GM12878 (cell line): ENCODE data around the gene TOMM20. TPM values are rescaled to one million over a fixed set of nuclear protein-coding genes. Genes with fewer than 3 reads are reported as not detected.

Source experiments
- ATAC-seq: fragments of 200-7000 bp; cut with Tn5 transposase; 3 replicates; pipeline ENCODE4 v1.9.1; 2020; ENCODE audit warnings: mild to moderate bottlenecking, moderate library complexity
- BruUV-seq: library from RNA; stranded (reverse); fragments of 400-500 nt; replicated peaks from 2 replicates; lab custom pipeline; 2021; lab: Mats Ljungman, UMichigan
- CTCF ChIA-PET: fragments of 300-600 bp; sonication (Branson Sonifier 250); formaldehyde crosslinking; extraction: SDS; loops from one replicate; lab custom pipeline; 2021; ENCODE audit warnings: inconsistent platforms; lab: Yijun Ruan, JAX
- POLR2A ChIA-PET: fragments of 350-600 bp; formaldehyde crosslinking; extraction: SDS; loops from one replicate; lab custom pipeline; 2021; ENCODE audit warnings: inconsistent platforms; lab: Charles Lee
- RAD21 ChIA-PET: fragments of 300-600 bp; sonication (Branson Sonifier 250); formaldehyde crosslinking; loops from one replicate; lab custom pipeline; 2023; ENCODE audit warnings: antibody characterized with exemption; ENCODE audit not compliant: unreplicated experiment; lab: Charles Lee
- SMC1A ChIA-PET: fragments of 300-600 bp; sonication (Branson Sonifier 250); formaldehyde crosslinking; loops from one replicate; lab custom pipeline; 2023; ENCODE audit not compliant: unreplicated experiment, uncharacterized antibody; lab: Charles Lee
- DNase-seq: peaks from one replicate; pipeline ENCODE4 v3.0.0-alpha.2; 2011; ENCODE audit warnings: low read depth, low spot score
- FAIRE-seq: peaks from 3 replicates; lab custom pipeline; 2011; peaks lifted over from hg19 to GRCh38; lab: Jason Lieb, UNC
- H2AFZ ChIP-seq: 2 replicates; pipeline ENCODE4 v1.6.0; 2011; ENCODE audit warnings: low read depth, low read length, control low read depth; ENCODE audit not compliant: control insufficient read depth
- H3K27ac ChIP-seq: 2 replicates; pipeline ENCODE4 v1.5.1; 2011; ENCODE audit warnings: control low read depth; ENCODE audit not compliant: control insufficient read depth, insufficient read depth
- H3K27me3 ChIP-seq, 2 experiments: replicated peaks in 1 of 2; 2 replicates each; pipeline versions ENCODE4 v1.6.0 to v1.6.1; 2011; ENCODE audit warnings: low read length in 1 of 2; ENCODE audit not compliant: control insufficient read depth in 2 of 2, insufficient read depth in 2 of 2
- H3K36me3 ChIP-seq, 2 experiments: 2 replicates each; pipeline ENCODE4 v1.5.1; 2011; ENCODE audit warnings: low read length in 1 of 2; ENCODE audit not compliant: control insufficient read depth in 2 of 2, insufficient read depth in 2 of 2
- H3K4me1 ChIP-seq: 2 replicates; pipeline ENCODE4 v1.6.1; 2011; ENCODE audit warnings: mild to moderate bottlenecking, low read length, moderate library complexity, mixed read lengths; ENCODE audit not compliant: control insufficient read depth, insufficient read depth
- H3K4me2 ChIP-seq: 2 replicates; pipeline ENCODE4 v1.6.0; 2011; ENCODE audit warnings: control low read depth; ENCODE audit not compliant: control insufficient read depth, insufficient read depth
- H3K4me3 ChIP-seq: fragments of 200-600 bp; sonication (generic); 2 replicates; pipeline ENCODE4 v1.5.1; 2016
- H3K79me2 ChIP-seq: 2 replicates; pipeline ENCODE4 v1.6.0; 2011; ENCODE audit warnings: low read length; ENCODE audit not compliant: control insufficient read depth, insufficient read depth
- H3K9ac ChIP-seq: 2 replicates; pipeline ENCODE4 v1.8.0; 2011; ENCODE audit warnings: low read length, control low read depth, mixed read lengths; ENCODE audit not compliant: control insufficient read depth, insufficient read depth
- H3K9me3 ChIP-seq: replicated peaks from 3 replicates; pipeline ENCODE4 v1.5.1; 2011; ENCODE audit warnings: mild to moderate bottlenecking, low read length; ENCODE audit not compliant: control insufficient read depth, insufficient read depth
- H4K20me1 ChIP-seq: 2 replicates; pipeline ENCODE4 v1.6.0; 2011; ENCODE audit not compliant: control insufficient read depth, insufficient read depth
- BACH1 ChIP-seq: fragments of 450-650 bp; IDR thresholded peaks from 2 replicates; pipeline ENCODE4 v1.6.1; 2017; ENCODE audit warnings: mild to moderate bottlenecking, borderline replicate concordance
- BCLAF1 ChIP-seq: fragments of 450-650 bp; IDR thresholded peaks from 2 replicates; pipeline ENCODE4 v1.6.1; 2017; ENCODE audit warnings: antibody characterized with exemption, mild to moderate bottlenecking, moderate library complexity
- DPF2 ChIP-seq: fragments of 450-650 bp; IDR thresholded peaks from 2 replicates; pipeline ENCODE4 v1.6.1; 2017; ENCODE audit warnings: mild to moderate bottlenecking
- HCFC1 ChIP-seq: fragments of 150-350 bp; IDR thresholded peaks from 2 replicates; pipeline ENCODE4 v1.6.1; 2014; ENCODE audit warnings: low read length
- KDM1A ChIP-seq: fragments of 200-600 bp; sonication (generic); IDR thresholded peaks from 2 replicates; pipeline ENCODE4 v1.6.1; 2016; ENCODE audit warnings: borderline replicate concordance
- NFIC ChIP-seq: IDR thresholded peaks from 2 replicates; pipeline ENCODE4 v1.6.1; 2012; ENCODE audit warnings: low read depth, mild to moderate bottlenecking, inconsistent platforms, low read length, moderate library complexity
- NFYB ChIP-seq: IDR thresholded peaks from 2 replicates; pipeline ENCODE4 v1.6.1; 2011; ENCODE audit warnings: low read depth, mild to moderate bottlenecking, low read length, improper control_type of control experiment, moderate library complexity; ENCODE audit not compliant: insufficient read depth
- PAX5 ChIP-seq: IDR thresholded peaks from 2 replicates; pipeline ENCODE4 v1.6.1; 2011; ENCODE audit warnings: low read depth, low read length, borderline replicate concordance
- RAD21 ChIP-seq: IDR thresholded peaks from 2 replicates; pipeline ENCODE4 v1.6.1; 2011; ENCODE audit warnings: mild to moderate bottlenecking, low read depth, low read length, moderate library complexity; ENCODE audit not compliant: insufficient read depth
- RELA ChIP-seq: fragments of 450-650 bp; IDR thresholded peaks from 2 replicates; pipeline ENCODE4 v1.8.0; 2014; ENCODE audit warnings: borderline replicate concordance; ENCODE audit not compliant: partially characterized antibody
- SMAD1 ChIP-seq: fragments of 450-650 bp; IDR thresholded peaks from 2 replicates; pipeline ENCODE4 v1.6.1; 2018; ENCODE audit warnings: mild to moderate bottlenecking, low read depth; ENCODE audit not compliant: partially characterized antibody
- SP1 ChIP-seq: IDR thresholded peaks from one replicate; pipeline ENCODE4 v1.6.1; 2011; ENCODE audit warnings: low read depth, low read length
- TARDBP ChIP-seq: IDR thresholded peaks from 2 replicates; pipeline ENCODE4 v1.6.1; 2016; ENCODE audit warnings: borderline replicate concordance
- TCF12 ChIP-seq: IDR thresholded peaks from 2 replicates; pipeline ENCODE4 v1.6.1; 2011; ENCODE audit warnings: low read depth, mild to moderate bottlenecking, low read length
- YY1 ChIP-seq: IDR thresholded peaks from 2 replicates; pipeline ENCODE4 v1.6.1; 2011; ENCODE audit warnings: low read depth, mild to moderate bottlenecking, low read length
- ZNF274 ChIP-seq: IDR thresholded peaks from one replicate; pipeline ENCODE4 v1.8.0; 2011; ENCODE audit not compliant: insufficient read length, insufficient read depth
- WGBS: methylation state at CpG from one replicate; pipeline ENCODE4 v1.1.6; 2016; ENCODE audit warnings: low lambda C conversion rate; ENCODE audit not compliant: insufficient replicate concordance, insufficient coverage; ENCODE audit errors: missing lambda C conversion rate; 5-methylcytosine and 5-hydroxymethylcytosine counted together
- in situ Hi-C: fragments of 300-500 bp; cut with MboI; formaldehyde crosslinking; loops from 9 replicates; pipeline ENCODE4 v1.14.3; 2018; ENCODE audit warnings: mixed read lengths
- intact Hi-C: fragments of 100-400 bp; cut with micrococcal nuclease; formaldehyde crosslinking; loops from one replicate; pipeline ENCODE4 v1.14.2; 2022; ENCODE audit not compliant: unreplicated experiment
- polyA plus RNA-seq, 11 experiments: library from polyadenylated mRNA; depleted of rRNA in 4 of 11; unstranded in 6 of 11; stranded (reverse) in 5 of 11; fragments of >200 nt; fragmentation: Nextera tagmentation in 4 of 11; fragmentation: Illumina TruSeq in 1 of 11; extraction: Ambion mirVana in 4 of 11; extraction: Trizol in 1 of 11; gene quantifications; 1 replicate in 1 of 11; 2 replicates in 10 of 11; pipeline versions ENCODE4 v1.2.1 to v1.2.3, GENCODE V29; 2011 to 2016; ENCODE audit warnings: inconsistent platforms in 2 of 11, missing spikeins in 2 of 11, low read depth in 1 of 11
- total RNA-seq, 4 experiments: library from RNA; depleted of rRNA in 3 of 4; stranded (reverse); fragments of >200 nt in 3 of 4; fragmentation: Illumina TruSeq in 1 of 4; extraction: Trizol in 1 of 4; gene quantifications; 2 replicates each; pipeline versions ENCODE4 v1.2.1 to v1.2.3, GENCODE V29; 2013 to 2021
- TF ChIP-seq, protein P1 (sequence below): fragments of 450-650 bp; IDR thresholded peaks from 2 replicates; pipeline ENCODE4 v1.6.1; 2017; ENCODE audit warnings: borderline replicate concordance
- TF ChIP-seq, protein P2 (sequence below): fragments of 450-650 bp; IDR thresholded peaks from 2 replicates; pipeline ENCODE4 v1.6.1; 2018; ENCODE audit warnings: mild to moderate bottlenecking, low read depth, moderate library complexity; ENCODE audit not compliant: partially characterized antibody

TOMM20 gene
- total and polyA plus RNA-seq, 10 of the 15 experiments (the other 5 are each of a cell fraction or from before 2014, with no cell fraction given), result 39.8 to 138 (median 70.1) TPM

DNA sequence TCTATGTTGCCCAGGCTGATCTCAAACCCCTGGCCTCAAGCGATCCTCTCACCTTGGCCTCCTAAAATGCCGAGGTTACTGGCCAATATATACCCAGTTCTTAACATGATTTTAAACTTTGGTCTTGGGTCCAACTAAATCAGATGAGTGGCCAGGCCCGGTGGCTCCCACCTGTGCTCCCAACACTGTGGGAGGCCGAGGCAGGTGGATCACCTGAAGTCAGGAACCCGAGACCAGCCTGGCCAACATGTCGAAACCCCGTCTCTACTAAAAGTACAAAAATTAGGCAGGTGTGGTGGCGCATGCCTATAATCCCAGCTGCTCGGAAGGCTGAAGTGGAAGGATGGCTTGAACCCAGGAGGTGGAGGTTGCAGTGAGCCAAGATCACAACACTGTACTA lies 29.6 kb downstream of the TOMM20 start:
- ChIA-PET SMC1A (interaction anchor here (0.6 kb wide), 1 partner anchor 64 kb away, joined by 4 read pairs; no protein-coding TSS in a partner anchor), RAD21 (no interaction called here), POLR2A (interaction anchor here (0.7 kb wide), 1 partner anchor 499 kb away, joined by 3 read pairs; no protein-coding TSS in a partner anchor), CTCF (interaction anchor here (1.0 to 3.6 kb wide), 2 partner anchors 317 to 612 kb away, joined by 4 to 18 read pairs; no protein-coding TSS in a partner anchor)
- no peaks in the 10 kb centered on the region for H3K27me3 ChIP-seq
- intact Hi-C loops (no loop called here), in situ Hi-C loops (loop anchor here (10.0 to 25.0 kb wide), 2 partner anchors 686 to 987 kb away; no protein-coding TSS in a partner anchor)
- H3K27ac ChIP-seq, result no peak overlapping the region
- H3K9me3 ChIP-seq, result no peaks in the 10 kb centered on the region
- no peak overlapping the region for H2AFZ ChIP-seq
- H3K79me2 ChIP-seq, result no peaks in the 10 kb centered on the region
- no peak for TF ChIP-seq DPF2
- no peak for TF ChIP-seq HCFC1
- TF ChIP-seq NFIC, result no peak
- no peak for TF ChIP-seq RELA
- TF ChIP-seq BCLAF1, result no peak
- TF ChIP-seq BACH1, result no peak
- TF ChIP-seq, protein P1, sequence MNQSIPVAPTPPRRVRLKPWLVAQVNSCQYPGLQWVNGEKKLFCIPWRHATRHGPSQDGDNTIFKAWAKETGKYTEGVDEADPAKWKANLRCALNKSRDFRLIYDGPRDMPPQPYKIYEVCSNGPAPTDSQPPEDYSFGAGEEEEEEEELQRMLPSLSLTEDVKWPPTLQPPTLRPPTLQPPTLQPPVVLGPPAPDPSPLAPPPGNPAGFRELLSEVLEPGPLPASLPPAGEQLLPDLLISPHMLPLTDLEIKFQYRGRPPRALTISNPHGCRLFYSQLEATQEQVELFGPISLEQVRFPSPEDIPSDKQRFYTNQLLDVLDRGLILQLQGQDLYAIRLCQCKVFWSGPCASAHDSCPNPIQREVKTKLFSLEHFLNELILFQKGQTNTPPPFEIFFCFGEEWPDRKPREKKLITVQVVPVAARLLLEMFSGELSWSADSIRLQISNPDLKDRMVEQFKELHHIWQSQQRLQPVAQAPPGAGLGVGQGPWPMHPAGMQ, result no peak
- TF ChIP-seq PAX5, result no peak
- no peak for TF ChIP-seq ZNF274
- TF ChIP-seq TCF12, result no peak
- TF ChIP-seq TARDBP, result no peak
- TF ChIP-seq YY1, result no peak
- TF ChIP-seq KDM1A, result no peak
- TF ChIP-seq, protein P2, sequence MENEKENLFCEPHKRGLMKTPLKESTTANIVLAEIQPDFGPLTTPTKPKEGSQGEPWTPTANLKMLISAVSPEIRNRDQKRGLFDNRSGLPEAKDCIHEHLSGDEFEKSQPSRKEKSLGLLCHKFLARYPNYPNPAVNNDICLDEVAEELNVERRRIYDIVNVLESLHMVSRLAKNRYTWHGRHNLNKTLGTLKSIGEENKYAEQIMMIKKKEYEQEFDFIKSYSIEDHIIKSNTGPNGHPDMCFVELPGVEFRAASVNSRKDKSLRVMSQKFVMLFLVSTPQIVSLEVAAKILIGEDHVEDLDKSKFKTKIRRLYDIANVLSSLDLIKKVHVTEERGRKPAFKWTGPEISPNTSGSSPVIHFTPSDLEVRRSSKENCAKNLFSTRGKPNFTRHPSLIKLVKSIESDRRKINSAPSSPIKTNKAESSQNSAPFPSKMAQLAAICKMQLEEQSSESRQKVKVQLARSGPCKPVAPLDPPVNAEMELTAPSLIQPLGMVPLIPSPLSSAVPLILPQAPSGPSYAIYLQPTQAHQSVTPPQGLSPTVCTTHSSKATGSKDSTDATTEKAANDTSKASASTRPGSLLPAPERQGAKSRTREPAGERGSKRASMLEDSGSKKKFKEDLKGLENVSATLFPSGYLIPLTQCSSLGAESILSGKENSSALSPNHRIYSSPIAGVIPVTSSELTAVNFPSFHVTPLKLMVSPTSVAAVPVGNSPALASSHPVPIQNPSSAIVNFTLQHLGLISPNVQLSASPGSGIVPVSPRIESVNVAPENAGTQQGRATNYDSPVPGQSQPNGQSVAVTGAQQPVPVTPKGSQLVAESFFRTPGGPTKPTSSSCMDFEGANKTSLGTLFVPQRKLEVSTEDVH, result no peak
- TF ChIP-seq NFYB, result no peak
- TF ChIP-seq SP1, result no peak
- TF ChIP-seq RAD21, result no peak
- no peak for TF ChIP-seq SMAD1
- no peak overlapping the region for H3K4me3 ChIP-seq
- ATAC-seq (no peak), FAIRE-seq (no peak), DNase-seq (no peak)
- no peak overlapping the region for H3K9ac ChIP-seq
- no TSS peak for BruUV-seq
- 86% methylated on average over 9 of the region's 9 CpGs for WGBS
- no peaks in the 10 kb centered on the region for H3K36me3 ChIP-seq
- H3K4me2 ChIP-seq, result no peak overlapping the region
- peaks cover 6% of the 10 kb centered on the region for H3K4me1 ChIP-seq
- no peaks in the 10 kb centered on the region for H4K20me1 ChIP-seq
